Activated CD4-positive, CD25-positive, alpha-beta regulatory T cell treated with anti-CD3 and anti-CD28 coated beads, Interleukin-2, amount 50 U/mL, for 24 hours (primary cell): ENCODE results near the gene FTO.
"Not testable (repeated sequence)": the region's sequence is repeated elsewhere in the genome, so short reads cannot be mapped to it uniquely, and the experiment has no call there.

ENCODE experiments used
- ATAC-seq, 2 donors: fragments of 150-1000 bp; cut with Tn5 transposase; one replicate each; pipeline ENCODE4 v1.10.0; 2021; ENCODE audit warnings: mild to moderate bottlenecking in 1 of 2, moderate library complexity in 1 of 2

FTO gene

GRCh38 chr16:53872248-53873221, 168.6 kb downstream of the FTO start:
- ATAC-seq, result no peak

- ATAC-seq, result no peak
These were observed 172.9 kb downstream of the FTO start for GRCh38 chr16:53876811-53877210.

- no peak for ATAC-seq
These were observed 174.3 kb downstream of the FTO start for GRCh38 chr16:53878216-53878615.

GRCh38 chr16:53881371-53881770, 177.4 kb downstream of the FTO start:
- no peak for ATAC-seq

- no peak for ATAC-seq
These were observed 178.4 kb downstream of the FTO start for GRCh38 chr16:53882310-53882709.

- ATAC-seq, result no peak
These were observed 180.8 kb downstream of the FTO start for GRCh38 chr16:53884748-53885147.

- ATAC-seq, result no peak
These were observed 182.8 kb downstream of the FTO start for GRCh38 chr16:53886482-53887378.

GRCh38 chr16:53888222-53888621, 184.3 kb downstream of the FTO start:
- no peak for ATAC-seq

- ATAC-seq, result not testable (repeated sequence)
These were observed 186.9 kb downstream of the FTO start for GRCh38 chr16:53890877-53891276.

- no peak for ATAC-seq
These were observed 187.6 kb downstream of the FTO start for GRCh38 chr16:53891409-53892139.

- ATAC-seq, result no peak
These were observed 188.2 kb downstream of the FTO start for GRCh38 chr16:53892155-53892554.

- ATAC-seq, result no peak
These were observed 189.9 kb downstream of the FTO start for GRCh38 chr16:53893731-53894435.

GRCh38 chr16:53894686-53895085, 190.7 kb downstream of the FTO start:
- no peak for ATAC-seq

GRCh38 chr16:53895433-53895832, 191.5 kb downstream of the FTO start:
- no peak for ATAC-seq

- no peak for ATAC-seq
These were observed 191.9 kb downstream of the FTO start for GRCh38 chr16:53895851-53896250.

GRCh38 chr16:53896722-53897121, 192.8 kb downstream of the FTO start:
- ATAC-seq, result no peak

- no peak for ATAC-seq
These were observed 195.0 kb downstream of the FTO start for GRCh38 chr16:53898993-53899392.

GRCh38 chr16:53899431-53899830, 195.5 kb downstream of the FTO start:
- no peak for ATAC-seq

GRCh38 chr16:53900667-53901066, 196.7 kb downstream of the FTO start:
- no peak for ATAC-seq

GRCh38 chr16:53901408-53901807, 197.5 kb downstream of the FTO start:
- ATAC-seq, result no peak

GRCh38 chr16:53904533-53904932, 200.6 kb downstream of the FTO start:
- ATAC-seq, result no peak

GRCh38 chr16:53905028-53905427, 201.1 kb downstream of the FTO start:
- ATAC-seq, result no peak
